GM19467 (cell line): ENCODE data around the gene BABAM2.

Source experiments
- ATAC-seq: cut with Tn5 transposase; IDR thresholded peaks from one replicate; pipeline ENCODE4 v1.9.1; 2021; ENCODE audit warnings: mild to moderate bottlenecking, moderate library complexity; ENCODE audit not compliant: unreplicated experiment

BABAM2 gene

GRCh38 chr2:28387082-28387960 lies 496.8 kb downstream of the BABAM2 start:
- no peak for ATAC-seq
